C1 segment of cervical spinal cord (tissue), 14 donors: ENCODE results near the gene EXOC4.

Experiments
- DNase-seq, 14 donors: peaks; one replicate each; lab custom pipeline; 2025; lab: John Stamatoyannopoulos, UW

The EXOC4 gene

GRCh38 chr7:133428326-133428725 is 175.4 kb downstream of the EXOC4 start:
- no peak for DNase-seq

- no peak for DNase-seq
Observed at GRCh38 chr7:133428876-133429275, 176.0 kb downstream of the EXOC4 start.

- DNase-seq: no peak
Observed at GRCh38 chr7:133429371-133429770, 176.5 kb downstream of the EXOC4 start.

- DNase-seq: no peak
Observed at GRCh38 chr7:133431134-133431724, 178.4 kb downstream of the EXOC4 start.

GRCh38 chr7:133433165-133433812 is 180.4 kb downstream of the EXOC4 start:
- DNase-seq: peak in 1 of 14 donors; percentile 13

GRCh38 chr7:133434246-133434865 is 181.5 kb downstream of the EXOC4 start:
- peak in 1 of 14 donors; percentile 52 for DNase-seq

GRCh38 chr7:133436014-133436428 is 183.1 kb downstream of the EXOC4 start:
- DNase-seq: no peak

GRCh38 chr7:133437544-133437943 is 184.7 kb downstream of the EXOC4 start:
- no peak for DNase-seq

GRCh38 chr7:133442818-133443217 is 189.9 kb downstream of the EXOC4 start:
- DNase-seq: no peak

GRCh38 chr7:133445617-133446016 is 192.7 kb downstream of the EXOC4 start:
- no peak for DNase-seq

- DNase-seq: no peak
Observed at GRCh38 chr7:133448012-133448411, 195.1 kb downstream of the EXOC4 start.

- no peak for DNase-seq
Observed at GRCh38 chr7:133452577-133452976, 199.7 kb downstream of the EXOC4 start.

- DNase-seq: no peak
Observed at GRCh38 chr7:133458688-133459087, 205.8 kb downstream of the EXOC4 start.

GRCh38 chr7:133461421-133461820 is 208.5 kb downstream of the EXOC4 start:
- no peak for DNase-seq

GRCh38 chr7:133475655-133476054 is 222.8 kb downstream of the EXOC4 start:
- DNase-seq: no peak

- peak in 1 of 14 donors; percentile 91 for DNase-seq
Observed at GRCh38 chr7:133477791-133478190, 224.9 kb downstream of the EXOC4 start.

- DNase-seq: peak in 1 of 14 donors; percentile 22
Observed at GRCh38 chr7:133478591-133479135, 225.8 kb downstream of the EXOC4 start.

GRCh38 chr7:133479456-133480065 is 226.7 kb downstream of the EXOC4 start:
- DNase-seq: no peak

- no peak for DNase-seq
Observed at GRCh38 chr7:133480868-133481267, 228.0 kb downstream of the EXOC4 start.

- DNase-seq: peak in 1 of 14 donors; percentile 34
Observed at GRCh38 chr7:133481676-133482075, 228.8 kb downstream of the EXOC4 start.

- no peak for DNase-seq
Observed at GRCh38 chr7:133482599-133482998, 229.7 kb downstream of the EXOC4 start.

GRCh38 chr7:133484086-133484485 is 231.2 kb downstream of the EXOC4 start:
- no peak for DNase-seq
